HG03066 (cell line): ENCODE measurements around the gene TGM4.
A peak's percentile ranks its signal among the peaks of the same experiment; 100 is the strongest.
"Not testable (repeated sequence)": the region's sequence is repeated elsewhere in the genome, so short reads cannot be mapped to it uniquely, and the experiment has no call there.

Source experiments
- ATAC-seq: cut with Tn5 transposase; IDR thresholded peaks from one replicate; pipeline ENCODE4 v1.9.1; 2021; ENCODE audit warnings: low read depth; ENCODE audit not compliant: unreplicated experiment

The TGM4 gene

GRCh38 chr3:44949770-44950169, 75.4 kb downstream of the TGM4 start:
- ATAC-seq, result not testable (repeated sequence)

GRCh38 chr3:44950275-44950734, 75.9 kb downstream of the TGM4 start:
- no peak for ATAC-seq

GRCh38 chr3:44952689-44953088, 78.3 kb downstream of the TGM4 start:
- ATAC-seq, result no peak

- no peak for ATAC-seq
These were observed 79.9 kb downstream of the TGM4 start for GRCh38 chr3:44954304-44954703.

- ATAC-seq, result peak; percentile 85
These were observed 80.6 kb downstream of the TGM4 start for GRCh38 chr3:44954962-44955361.

- ATAC-seq, result no peak
These were observed 81.5 kb downstream of the TGM4 start for GRCh38 chr3:44955917-44956316.

- no peak for ATAC-seq
These were observed 83.6 kb downstream of the TGM4 start for GRCh38 chr3:44957986-44958385.

- no peak for ATAC-seq
These were observed 84.0 kb downstream of the TGM4 start for GRCh38 chr3:44958386-44958785.

GRCh38 chr3:44960387-44961026, 86.1 kb downstream of the TGM4 start:
- ATAC-seq, result peak; percentile 46

- ATAC-seq, result no peak
These were observed 87.5 kb downstream of the TGM4 start for GRCh38 chr3:44961888-44962287.

- ATAC-seq, result no peak
These were observed 88.4 kb downstream of the TGM4 start for GRCh38 chr3:44962621-44963393.

GRCh38 chr3:44963571-44964325, 89.3 kb downstream of the TGM4 start:
- no peak for ATAC-seq
